GM18511 (cell line): ENCODE data around the gene SRF.

Source experiments
- ATAC-seq: cut with Tn5 transposase; IDR thresholded peaks from one replicate; pipeline ENCODE4 v1.9.1; 2021; ENCODE audit warnings: mild to moderate bottlenecking, moderate library complexity; ENCODE audit not compliant: unreplicated experiment

Gene SRF

GRCh38 chr6:43207286-43207685 lies 36.2 kb downstream of the SRF start:
- no peak for ATAC-seq

- ATAC-seq: no peak
These were observed 40.9 kb downstream of the SRF start for GRCh38 chr6:43211955-43212354.

GRCh38 chr6:43213431-43213830 lies 42.4 kb downstream of the SRF start:
- no peak for ATAC-seq

GRCh38 chr6:43215066-43215465 lies 44.0 kb downstream of the SRF start:
- ATAC-seq: no peak

- no peak for ATAC-seq
These were observed 45.1 kb downstream of the SRF start for GRCh38 chr6:43216200-43216599.

GRCh38 chr6:43217351-43217750 lies 46.3 kb downstream of the SRF start:
- ATAC-seq: no peak

- no peak for ATAC-seq
These were observed 48.0 kb downstream of the SRF start for GRCh38 chr6:43219119-43219518.

- no peak for ATAC-seq
These were observed 48.7 kb downstream of the SRF start for GRCh38 chr6:43219814-43220213.

GRCh38 chr6:43220439-43220951 lies 49.4 kb downstream of the SRF start:
- ATAC-seq: no peak

- no peak for ATAC-seq
These were observed 50.2 kb downstream of the SRF start for GRCh38 chr6:43221046-43221972.

- no peak for ATAC-seq
These were observed 51.5 kb downstream of the SRF start for GRCh38 chr6:43222418-43223059.

GRCh38 chr6:43223175-43223574 lies 52.1 kb downstream of the SRF start:
- ATAC-seq: no peak

GRCh38 chr6:43226192-43226851 lies 55.3 kb downstream of the SRF start:
- ATAC-seq: no peak

GRCh38 chr6:43228951-43229802 lies 58.1 kb downstream of the SRF start, which contains the start of gene DNPH1:
TSS of gene DNPH1 (minus strand) at chr6:43229481. CDS start at chr6:43229456, 25 bp downstream.
- ATAC-seq: peak; percentile 83

GRCh38 chr6:43229803-43230620 lies 58.9 kb downstream of the SRF start:
- no peak for ATAC-seq

- ATAC-seq: no peak
These were observed 60.0 kb downstream of the SRF start for GRCh38 chr6:43231053-43231452.
